ENCODE data around the gene NECAB3. TPM values are rescaled to one million over a fixed set of nuclear protein-coding genes. Genes with fewer than 3 reads are reported as not detected.

Gene NECAB3
- polyA plus RNA-seq, 1 of the 3 experiments (the other 2 are of a cell fraction), result 20.1 TPM

GRCh38 chr20:33627577-33628216, 46.5 kb downstream of the NECAB3 start (continued):
- TF ChIP-seq MXI1 (IDR thresholded peaks at IDR 0.05; ENCODE audit: low read depth, low read length) (no peak), USF2 (IDR thresholded peaks at IDR 0.05; ENCODE audit: borderline replicate concordance, low read depth, low read length) (no peak), RAD21 (IDR thresholded peaks at IDR 0.05; ENCODE audit: low read length) (no peak), EZH2phosphoT487 (IDR thresholded peaks at IDR 0.05; ENCODE audit: borderline replicate concordance, low read depth) (no peak), GABPA (IDR thresholded peaks at IDR 0.05; ENCODE audit: low read depth) (no peak), TCF12 (IDR thresholded peaks at IDR 0.05) (no peak)

GRCh38 chr20:33626190-33626589, 48.0 kb downstream of the NECAB3 start:
- no peak for TF ChIP-seq IRF3 (IDR thresholded peaks at IDR 0.05; ENCODE audit: low read depth, low read length)
- TF ChIP-seq RCOR1 (IDR thresholded peaks at IDR 0.05; ENCODE audit: low read length), result no peak
- no peak for TF ChIP-seq TCF12 (IDR thresholded peaks at IDR 0.05)
- TF ChIP-seq TEAD4 (IDR thresholded peaks at IDR 0.05; ENCODE audit: borderline replicate concordance, insufficient read depth), result no peak
- TF ChIP-seq FOXM1 (IDR thresholded peaks at IDR 0.05; ENCODE audit: low read depth), result no peak
- TF ChIP-seq SMC3 (IDR thresholded peaks at IDR 0.05; ENCODE audit: low read depth, low read length), result no peak
- TF ChIP-seq JUND (IDR thresholded peaks at IDR 0.05), result no peak
- no peak for TF ChIP-seq ZBTB33 (IDR thresholded peaks at IDR 0.05; ENCODE audit: borderline replicate concordance, low read depth)
- no peak for TF ChIP-seq EZH2phosphoT487 (IDR thresholded peaks at IDR 0.05; ENCODE audit: borderline replicate concordance, low read depth)
- TF ChIP-seq MEF2A (IDR thresholded peaks at IDR 0.05; ENCODE audit: borderline replicate concordance, low read depth), result no peak
- no peak for TF ChIP-seq MXI1 (IDR thresholded peaks at IDR 0.05; ENCODE audit: low read depth, low read length)
- no peak for TF ChIP-seq TAF1 (IDR thresholded peaks at IDR 0.05; ENCODE audit: borderline replicate concordance, low read depth, low read length)
- TF ChIP-seq NRF1 (IDR thresholded peaks at IDR 0.05; ENCODE audit: low read depth, low read length), result no peak
- TF ChIP-seq RXRA (IDR thresholded peaks at IDR 0.05; ENCODE audit: borderline replicate concordance, low read depth), result no peak
- no peak overlapping the region for H3K4me2 ChIP-seq
- ChIA-PET POLR2A (no interaction called here), CTCF (interaction anchor here (0.9 to 1.5 kb wide), 5 partner anchors 9 to 41 kb away, joined by 3 to 4 read pairs (median 3); partner anchors contain the start of gene ACTL10)
- H3F3A ChIP-seq (replicated peaks; ENCODE audit: insufficient read depth), result no peaks in the 10 kb centered on the region
- no peak overlapping the region for H3K4me3 ChIP-seq (ENCODE audit: low read depth in 2 of 2, low read length in 1 of 2)
- H2AFZ ChIP-seq (ENCODE audit: low read depth), result no peak overlapping the region
- no peaks in the 10 kb centered on the region for H3K9me2 ChIP-seq
- H3K36me3 ChIP-seq (replicated peaks in 1 of 2; ENCODE audit: control insufficient read depth in 1 of 2, insufficient read depth in 2 of 2, low read length in 1 of 2), result peaks cover 30 to 37% of the 10 kb centered on the region in 2 experiments
- no peaks in the 10 kb centered on the region for H3K4me1 ChIP-seq (ENCODE audit: control insufficient read depth in 1 of 2, insufficient read depth in 2 of 2, low read depth in 1 of 2, low read length in 1 of 2)
- DNase-seq, result no peak
- H3K79me2 ChIP-seq (ENCODE audit: insufficient read depth), result no peaks in the 10 kb centered on the region
- no peak overlapping the region for H3K9ac ChIP-seq
- 91% methylated on average over 4 of the region's 4 CpGs for WGBS (ENCODE audit: low lambda C conversion rate)
- no peaks in the 10 kb centered on the region for H4K20me1 ChIP-seq (ENCODE audit: insufficient read depth)
- H3K9me3 ChIP-seq, result no peaks in the 10 kb centered on the region
- H3K27ac ChIP-seq (ENCODE audit: low read depth in 2 of 2, low read length in 1 of 2), result no peak overlapping the region
- no peaks in the 10 kb centered on the region for H3K27me3 ChIP-seq (ENCODE audit: insufficient read depth)
